Kidney capillary endothelial cell (primary cell): ENCODE measurements around the gene FRMD3.

ENCODE experiments used
- DNase-seq: peaks from one replicate; pipeline ENCODE4 v3.0.0-alpha.2; 2018; ENCODE audit warnings: low spot score

The FRMD3 gene

DNA sequence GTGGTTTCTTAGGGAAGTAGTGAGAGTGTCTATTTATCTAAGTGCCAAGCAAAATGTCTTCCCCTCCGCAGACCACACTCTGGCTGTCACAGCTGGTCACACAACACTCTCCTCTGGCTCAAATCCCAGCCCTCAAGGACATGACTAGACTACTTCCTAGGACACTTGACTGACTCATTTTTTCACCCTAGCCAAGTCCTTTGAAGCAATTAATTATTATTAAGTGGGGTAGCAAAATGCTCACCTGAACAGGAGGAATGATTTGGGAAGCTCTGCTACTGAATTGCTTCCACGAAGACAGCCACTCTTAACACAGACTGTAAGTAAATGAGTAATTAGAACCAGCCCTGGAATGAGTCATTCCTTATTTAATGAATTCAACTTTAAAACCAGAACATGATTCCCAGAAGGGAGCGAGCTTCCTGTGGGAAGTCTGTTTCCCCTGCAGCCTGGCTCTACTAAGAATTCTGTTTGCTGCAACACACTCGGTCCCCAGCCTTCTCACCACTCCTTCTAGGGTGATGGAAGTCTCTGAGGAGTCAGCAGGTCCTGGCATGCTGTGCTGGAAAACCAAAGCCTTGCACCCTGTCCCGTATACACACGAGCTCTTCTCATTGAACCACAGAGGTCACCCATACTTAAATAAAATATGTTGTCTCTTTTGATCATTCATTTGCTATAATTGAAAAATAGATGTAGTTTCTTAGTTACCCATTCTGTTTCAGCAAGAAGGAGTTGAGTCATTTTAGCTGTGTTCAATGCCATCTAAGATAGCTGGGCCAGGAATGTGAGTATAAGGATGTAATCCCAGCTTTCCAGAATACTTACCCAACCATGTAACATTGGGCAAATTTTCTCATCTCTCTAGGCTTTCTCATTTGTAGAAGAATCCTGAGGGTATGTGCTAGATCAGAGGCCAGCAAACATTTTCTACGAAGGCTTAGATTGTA, 256.6 kb downstream of the FRMD3 start:
- DNase-seq = peak; percentile 81

DNA sequence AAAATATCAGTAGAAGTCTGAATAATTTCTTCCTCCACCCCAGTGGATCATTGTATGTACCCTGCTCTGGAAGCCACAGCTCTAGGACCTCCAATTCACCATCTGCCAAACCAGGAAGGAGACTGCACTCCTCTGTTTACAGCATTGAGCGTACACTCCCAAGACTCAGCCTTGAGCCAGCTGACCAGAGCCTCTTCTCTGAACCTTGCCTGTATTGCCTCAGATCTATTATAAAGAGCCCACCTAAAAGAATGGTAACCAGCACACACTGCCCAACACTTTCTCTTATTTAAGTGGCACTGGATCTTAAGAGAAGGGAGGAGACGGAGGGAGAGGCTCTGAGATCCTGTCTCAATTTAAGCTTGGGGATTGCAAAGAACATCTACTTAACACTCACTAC, 257.4 kb downstream of the FRMD3 start:
- no peak for DNase-seq

DNA sequence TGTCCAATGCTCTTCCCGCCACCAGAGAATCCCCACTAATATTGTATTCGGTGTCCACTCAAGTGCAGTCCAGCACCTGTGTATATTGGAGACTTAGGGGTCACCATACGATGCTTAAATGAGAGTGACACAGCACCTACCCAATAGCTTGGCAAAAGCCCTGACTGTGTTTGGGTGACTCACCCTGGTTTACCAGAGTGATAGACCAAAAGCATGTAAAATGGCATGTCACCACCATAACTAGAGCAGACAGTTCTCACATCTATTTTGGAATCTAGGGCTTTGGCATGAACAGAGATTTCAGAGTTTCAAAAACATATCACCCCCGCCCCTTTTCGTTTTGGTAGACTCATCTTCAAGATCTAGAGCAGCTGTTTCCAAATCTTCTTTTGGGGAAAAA, 257.9 kb downstream of the FRMD3 start:
- no peak for DNase-seq

DNA sequence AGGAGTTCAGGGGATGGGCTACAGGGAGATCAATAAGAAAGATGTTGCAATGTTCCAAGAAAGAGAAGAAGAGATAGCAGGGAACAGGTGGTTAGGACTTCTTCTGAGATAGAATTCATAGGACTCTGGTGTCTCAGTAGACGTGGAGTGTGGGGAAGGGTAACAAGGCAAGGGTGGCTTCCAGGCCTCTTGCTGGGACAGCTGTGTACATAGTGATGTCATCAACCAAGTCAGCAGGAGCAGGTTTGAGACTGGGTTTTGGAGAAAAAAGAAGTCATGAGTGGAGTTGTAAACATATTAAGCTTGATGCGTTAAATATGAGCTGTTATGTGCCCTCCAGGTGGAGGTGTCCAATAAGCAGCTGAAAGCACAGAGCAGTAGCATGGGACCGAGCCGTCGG, 263.4 kb downstream of the FRMD3 start:
- no peak for DNase-seq

DNA sequence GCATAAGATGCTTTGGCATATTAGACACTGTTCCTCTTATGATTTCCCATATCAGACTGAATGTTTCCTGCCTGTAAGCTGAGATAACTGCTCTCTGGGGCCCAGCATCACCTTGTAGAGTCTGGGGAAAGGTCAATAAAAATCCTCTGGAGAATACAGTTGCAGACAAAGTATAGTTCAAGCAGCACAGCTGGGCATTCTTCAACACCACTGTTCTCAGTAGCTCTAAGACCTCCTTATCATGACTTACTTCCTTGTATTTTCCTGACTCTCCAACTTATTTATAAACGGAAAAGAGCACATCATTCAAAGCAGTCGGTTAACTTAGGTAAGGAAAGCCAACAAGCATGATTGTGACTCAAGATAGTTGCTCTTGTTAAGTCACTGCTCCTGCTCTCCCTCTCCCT, 266.5 kb downstream of the FRMD3 start:
- DNase-seq = peak; percentile 66

DNA sequence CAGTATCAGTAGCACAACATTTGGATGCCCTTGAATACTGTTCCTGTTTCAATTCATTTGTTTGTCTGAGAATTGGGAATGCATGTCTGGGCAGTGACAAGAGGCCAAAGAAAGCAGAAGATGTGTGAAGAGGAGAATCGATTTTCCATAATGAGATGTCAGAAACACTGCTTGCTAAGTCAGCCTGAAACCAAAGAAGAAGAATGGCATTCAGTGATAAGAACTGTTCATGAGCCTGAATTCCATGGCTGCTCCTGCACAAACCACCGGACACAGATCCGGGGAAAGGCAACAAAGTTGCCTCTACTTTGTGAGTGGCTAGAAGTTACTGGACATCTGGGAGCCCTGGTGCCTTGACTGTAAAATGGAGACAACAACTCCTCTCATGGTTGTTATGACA, 268.1 kb downstream of the FRMD3 start:
- no peak for DNase-seq

DNA sequence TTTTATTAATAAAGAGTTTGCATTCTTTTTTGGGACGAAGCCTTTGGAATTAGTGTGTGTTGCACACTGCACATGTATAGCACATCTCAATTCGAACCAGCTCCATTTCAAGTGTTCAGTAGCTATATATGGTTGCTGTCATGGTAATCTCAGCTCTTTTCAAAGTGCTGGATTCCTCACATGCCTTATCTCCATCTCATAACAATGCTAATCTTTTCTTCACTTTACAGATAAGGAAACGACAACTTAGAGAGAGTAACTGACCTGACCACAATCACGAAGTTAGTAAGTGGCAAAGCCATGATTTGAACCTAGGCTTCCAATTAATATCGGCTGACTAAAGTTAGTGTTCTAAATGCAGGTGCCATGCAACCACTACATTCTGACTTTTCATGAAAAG, 270.5 kb downstream of the FRMD3 start:
- no peak for DNase-seq

DNA sequence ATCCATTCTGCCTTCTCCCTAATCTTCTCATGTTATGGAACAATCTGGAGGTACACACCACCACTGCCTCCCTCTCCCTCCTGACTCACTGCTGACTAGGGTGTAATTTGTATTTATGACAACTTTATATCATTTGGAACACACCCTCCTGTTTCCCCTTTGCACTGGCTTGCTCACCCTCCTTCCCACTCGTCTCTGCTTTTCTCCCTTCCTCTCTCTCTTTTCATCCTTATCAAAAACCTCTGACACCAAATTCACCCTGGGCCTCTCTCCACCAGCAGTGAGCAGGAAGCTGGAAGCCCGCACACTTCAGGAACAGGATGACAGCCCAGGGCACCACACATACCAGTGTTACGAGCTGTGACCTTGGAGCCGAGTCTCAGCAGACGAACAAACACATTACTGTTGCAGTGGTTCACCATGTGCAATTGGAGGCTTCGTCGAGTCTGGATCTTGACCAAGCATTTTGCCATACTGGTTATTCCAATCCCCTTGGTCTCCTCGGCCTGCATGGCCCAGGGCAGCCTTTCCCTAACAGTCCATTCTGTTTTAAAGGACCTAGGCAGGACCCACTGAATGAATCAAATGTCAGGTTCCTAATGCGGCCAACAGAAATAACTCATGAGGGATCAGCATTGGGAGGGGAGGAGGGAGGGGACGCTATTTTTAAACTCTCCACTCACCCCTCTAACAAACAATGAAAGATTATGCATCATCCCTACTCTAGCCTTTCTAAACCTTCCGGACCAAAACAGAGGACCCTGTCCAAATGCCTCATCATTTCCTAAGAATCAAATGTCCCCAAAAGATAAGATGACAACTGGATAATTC, 271.3 kb downstream of the FRMD3 start:
- DNase-seq = peak; percentile 86

DNA sequence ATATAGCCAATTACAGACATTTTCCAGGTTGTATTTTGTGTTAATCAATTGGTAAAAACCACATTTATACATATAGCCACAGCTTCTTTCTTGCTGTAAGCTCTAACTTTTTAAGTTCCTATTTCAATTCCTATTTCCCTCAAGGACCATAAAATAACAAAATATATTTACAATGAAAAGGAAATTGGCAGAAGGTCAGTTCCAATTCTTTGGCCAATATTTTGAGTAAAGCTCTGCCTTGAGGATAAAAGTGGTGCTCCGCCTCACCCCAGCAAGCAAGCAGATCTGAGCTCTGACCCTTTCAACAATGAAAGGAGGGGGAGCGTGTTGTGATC, 271.9 kb downstream of the FRMD3 start:
- DNase-seq = no peak

DNA sequence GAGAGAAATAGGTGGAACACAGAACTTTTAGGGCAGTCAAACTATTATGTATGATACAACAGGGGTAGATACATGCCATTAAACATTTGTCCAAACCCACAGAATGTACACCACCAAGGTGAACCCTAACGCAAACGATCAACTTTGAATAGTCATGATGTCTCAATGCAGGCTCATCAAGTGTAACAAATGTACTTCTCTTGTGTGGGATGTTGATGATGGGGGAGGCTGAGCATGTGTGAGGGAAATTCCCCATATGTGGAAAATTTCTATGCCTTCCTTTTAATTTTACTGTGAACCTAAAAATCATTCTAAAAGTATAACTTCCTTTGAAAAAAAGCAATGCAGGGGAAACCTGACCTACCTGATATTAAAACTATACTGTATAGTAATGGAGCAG, 273.9 kb downstream of the FRMD3 start:
- no peak for DNase-seq

DNA sequence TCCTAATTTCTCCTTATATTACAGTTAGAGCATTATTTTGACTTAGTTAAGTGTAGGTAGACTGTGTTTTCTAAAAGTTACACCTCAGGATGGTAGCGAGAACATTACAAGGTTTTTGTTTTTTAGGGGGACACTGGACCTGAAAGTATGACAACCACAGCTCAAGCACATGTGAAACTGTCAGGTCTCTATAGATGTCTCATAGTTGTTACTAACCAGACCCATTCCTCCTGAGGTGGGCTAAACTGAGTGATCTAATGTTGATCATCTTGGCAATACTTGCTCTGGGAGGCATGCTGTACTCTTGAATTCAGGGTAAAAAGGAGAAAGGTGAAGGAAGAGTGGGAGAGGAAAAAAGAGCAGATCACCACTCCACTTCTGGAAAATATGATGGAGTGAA, 278.6 kb downstream of the FRMD3 start:
- no peak for DNase-seq

DNA sequence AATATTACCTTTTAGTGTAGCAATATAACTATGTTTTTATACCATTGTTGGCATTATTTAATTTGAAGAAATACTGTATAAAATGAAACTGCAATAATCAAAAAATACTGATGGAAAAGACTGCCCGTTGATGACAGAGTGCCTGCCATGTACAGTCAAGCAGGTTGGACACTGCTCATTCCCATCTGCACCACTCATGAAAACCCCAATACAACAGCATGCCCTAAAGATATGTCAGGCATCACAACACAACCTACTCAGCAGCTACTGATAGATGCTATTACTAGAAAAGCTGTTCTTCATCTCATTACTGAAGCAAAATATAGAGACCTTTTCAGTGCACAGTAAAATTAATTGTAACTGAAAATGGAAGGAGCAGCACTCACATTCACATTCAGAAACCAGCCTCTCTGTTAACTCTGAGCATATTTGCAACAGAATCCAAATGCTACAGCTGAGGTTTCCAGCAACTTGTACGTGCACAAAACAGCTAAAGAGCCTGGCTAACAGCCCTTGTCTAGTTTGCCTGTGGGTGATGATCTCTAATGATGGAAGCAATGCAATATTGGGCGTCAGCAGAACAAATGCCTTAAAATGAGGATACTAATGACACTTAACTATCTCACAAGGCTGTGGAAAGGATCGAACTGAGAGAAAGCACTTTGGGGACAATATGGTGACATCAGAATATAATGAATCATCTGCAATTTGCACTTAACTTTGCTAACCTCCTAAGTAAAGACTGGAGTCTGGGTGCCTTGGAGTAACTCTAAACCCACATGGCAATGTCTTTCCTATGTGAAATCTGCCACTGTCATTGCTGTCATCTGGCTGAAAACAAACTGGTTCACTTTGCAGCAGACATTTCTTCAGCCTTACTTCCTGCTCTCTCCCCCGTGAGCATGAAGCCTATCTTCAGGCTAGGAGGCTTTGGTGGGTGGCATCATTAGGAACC, 280.0 kb downstream of the FRMD3 start:
- DNase-seq = no peak

DNA sequence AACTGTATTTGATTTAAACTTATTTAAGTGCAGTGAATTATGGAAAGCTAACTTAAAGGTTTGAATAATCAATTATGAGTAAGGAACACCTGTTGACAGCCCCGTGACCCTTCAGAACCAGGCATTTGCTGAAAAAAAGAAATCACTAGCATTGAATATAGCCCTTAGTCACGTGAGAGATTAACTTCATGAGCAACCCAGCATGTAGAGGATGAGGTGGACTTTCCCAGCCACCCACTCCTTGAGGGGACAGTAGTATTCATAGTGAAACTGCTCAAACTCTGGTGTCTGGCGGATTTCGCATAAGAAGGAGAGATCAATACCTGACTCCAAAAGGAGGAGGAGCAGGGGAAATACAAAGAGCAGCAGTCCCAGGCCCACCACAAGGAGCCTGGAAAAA, 290.5 kb downstream of the FRMD3 start:
- no peak for DNase-seq

DNA sequence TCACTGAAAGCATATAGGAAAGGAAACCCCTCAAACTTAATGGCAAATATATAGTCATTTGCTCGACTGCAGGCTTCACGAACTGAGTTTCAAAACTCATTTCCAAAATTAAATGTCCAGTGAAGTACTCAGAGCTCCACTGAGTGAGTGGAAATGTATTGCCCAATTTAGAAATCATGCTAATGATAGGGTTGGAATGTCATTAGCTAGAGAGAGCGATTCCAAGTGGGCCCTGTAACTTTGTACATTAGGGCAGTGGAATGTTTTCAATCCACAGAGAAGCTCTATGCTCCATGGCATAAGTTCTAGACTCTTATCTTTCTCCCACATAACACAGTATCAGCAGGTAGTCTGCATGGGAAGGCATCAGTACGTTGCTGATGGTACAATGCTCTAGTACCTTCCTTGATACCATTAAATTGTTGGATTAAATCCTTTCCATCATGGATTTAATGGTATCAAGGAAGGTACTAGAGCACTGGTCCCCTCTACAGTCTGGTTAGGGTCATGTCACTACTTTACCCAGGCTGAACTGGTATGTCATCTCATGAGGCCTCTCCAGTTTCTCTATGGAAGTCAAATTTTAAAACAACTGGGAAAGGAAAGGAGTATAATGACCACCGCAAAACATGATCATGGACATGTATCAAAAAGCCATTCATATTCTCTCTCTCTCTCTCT, 292.1 kb downstream of the FRMD3 start:
- no peak for DNase-seq

DNA sequence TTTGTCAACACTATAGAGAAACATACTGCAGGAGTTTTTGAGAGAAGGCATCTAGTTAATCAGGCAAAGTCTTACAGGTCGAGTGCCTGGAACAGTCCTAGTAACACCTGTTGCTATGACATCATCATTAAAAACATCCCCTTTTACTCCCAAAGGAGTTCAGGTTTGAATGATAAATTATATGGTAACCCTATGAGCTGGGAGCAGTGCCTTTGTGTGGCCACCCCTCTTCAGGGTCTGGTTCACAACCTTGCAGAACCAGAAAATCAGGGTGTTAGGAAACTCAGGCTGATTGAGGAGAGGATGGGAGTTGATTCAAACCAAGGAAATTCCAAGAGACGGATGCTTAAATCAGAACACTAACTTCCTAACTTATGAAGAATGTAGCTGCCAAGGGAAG, 296.1 kb downstream of the FRMD3 start:
- no peak for DNase-seq

DNA sequence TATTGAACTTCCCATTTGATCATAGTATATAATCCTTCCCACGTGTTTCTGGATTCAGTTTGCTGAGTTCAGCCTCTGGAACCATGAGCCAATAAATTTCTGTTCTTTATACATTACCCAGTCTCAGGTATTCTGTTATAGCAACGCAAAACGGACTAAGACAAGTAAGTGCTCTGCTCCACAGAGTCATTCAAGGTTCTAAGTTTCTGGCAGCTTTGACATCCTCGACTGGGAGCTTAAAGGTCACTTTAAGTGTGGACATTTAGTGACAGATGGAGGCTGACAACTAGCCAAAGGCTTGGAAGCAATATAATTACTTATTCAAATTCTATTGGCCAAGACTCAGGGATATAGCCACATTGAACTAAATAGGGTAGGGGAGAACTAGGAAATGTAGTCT, 297.5 kb downstream of the FRMD3 start:
- no peak for DNase-seq

DNA sequence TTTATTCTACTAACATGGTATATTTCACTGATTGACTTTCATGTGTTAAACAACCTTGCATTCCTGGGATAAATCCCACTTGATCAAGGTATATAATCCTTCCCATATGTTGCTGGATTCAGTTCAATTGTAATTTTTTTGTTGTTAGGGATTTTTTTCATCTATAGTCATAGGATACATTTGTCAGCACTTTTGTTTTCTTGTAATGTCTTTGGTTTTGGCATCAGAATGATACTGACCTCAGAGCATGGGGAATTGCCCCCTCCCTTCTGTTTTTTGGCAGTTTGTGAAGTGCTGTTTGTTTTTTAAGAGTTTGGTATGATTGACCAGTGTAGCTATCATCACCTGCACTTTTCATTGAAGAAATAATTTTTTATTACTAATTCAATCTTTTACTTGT, 298.5 kb downstream of the FRMD3 start:
- DNase-seq = no peak

DNA sequence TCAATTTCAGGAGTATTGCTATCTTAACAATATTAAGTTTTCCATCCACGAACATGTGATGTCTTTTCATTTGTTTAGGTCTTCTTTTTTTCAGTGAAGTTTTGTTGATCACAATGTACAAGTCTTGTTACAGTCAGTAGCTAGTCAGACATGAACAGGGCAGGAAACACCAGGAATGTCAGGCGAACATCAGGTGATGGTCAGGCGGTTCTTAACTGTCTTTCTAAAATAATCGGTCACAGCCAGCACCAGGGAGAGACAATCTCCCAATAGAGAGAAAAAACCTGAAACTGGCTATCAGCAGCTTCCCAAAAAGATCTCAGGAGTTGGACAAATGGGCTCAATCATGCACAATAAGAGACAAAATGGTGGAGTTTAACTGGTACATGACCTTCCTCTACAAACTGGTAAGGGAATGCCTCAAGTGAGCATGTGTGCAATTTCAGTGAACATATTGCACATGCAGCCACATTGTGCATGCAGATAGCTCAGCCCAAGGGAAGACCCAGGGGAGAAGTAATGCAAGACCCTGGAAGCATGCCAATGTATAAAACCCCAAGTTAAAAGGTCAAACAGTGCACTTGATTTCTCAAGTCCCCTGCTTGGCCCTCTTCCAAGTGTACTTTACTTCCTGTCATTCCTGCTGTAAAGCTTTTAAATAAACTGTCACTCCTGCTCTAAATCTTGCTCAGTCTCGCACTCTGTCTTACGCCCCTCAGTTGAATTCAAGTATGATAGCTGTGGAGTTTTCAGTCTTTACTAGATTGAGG, 299.1 kb downstream of the FRMD3 start:
- DNase-seq = peak; percentile 6

DNA sequence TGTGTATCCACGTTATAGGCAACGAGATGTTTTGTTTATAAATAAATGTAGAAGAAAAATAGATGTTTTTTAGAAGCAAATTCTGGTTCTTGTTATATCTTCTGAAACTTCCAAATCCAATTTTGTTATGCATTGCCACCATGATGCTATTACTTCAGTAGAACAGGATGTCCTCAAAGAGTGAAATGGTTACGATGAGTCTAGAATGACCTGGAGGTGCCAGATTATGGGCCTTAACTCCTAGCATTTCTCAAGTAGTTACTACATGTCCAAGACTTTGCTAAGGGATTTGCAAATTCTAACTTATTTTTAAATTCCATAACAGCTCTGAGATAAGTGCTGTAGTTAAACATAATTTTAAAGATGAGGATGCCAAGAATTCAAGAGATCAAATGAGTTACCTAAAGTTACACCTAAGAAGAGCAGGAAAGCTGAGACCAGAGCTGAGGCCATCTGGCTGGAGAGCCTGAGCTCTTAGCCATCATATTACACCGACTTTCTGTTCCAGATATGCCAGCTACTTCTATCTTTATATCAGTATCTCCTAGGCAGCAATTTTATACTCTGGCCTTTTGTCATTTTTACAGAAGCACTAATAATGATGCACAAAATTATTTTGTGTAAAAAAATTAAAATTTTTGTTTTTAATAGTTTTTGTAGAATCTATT, 302.0 kb downstream of the FRMD3 start:
- DNase-seq = no peak

DNA sequence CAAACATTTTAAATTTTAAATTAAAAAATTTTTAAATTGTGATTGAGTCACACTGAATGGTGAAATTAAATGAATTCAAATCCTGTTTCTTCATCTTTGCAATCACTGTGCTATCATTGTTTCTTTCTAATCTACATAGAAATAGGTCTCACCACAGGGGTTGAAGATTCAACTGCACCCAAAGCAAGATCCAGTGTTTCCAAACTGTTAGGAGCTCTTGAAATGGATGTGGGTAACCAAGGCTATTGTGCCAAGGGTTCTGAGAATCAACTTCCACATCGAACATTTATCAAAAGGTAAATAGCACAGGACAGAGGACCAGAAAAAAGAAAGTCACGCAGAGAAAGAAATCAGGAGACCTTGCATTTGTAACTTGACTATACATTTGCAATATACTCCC, 302.7 kb downstream of the FRMD3 start:
- no peak for DNase-seq
